MM.1S (cell line): ENCODE data around the gene BCL11B.

ENCODE experiments used
- EZH2phosphoT487 ChIP-seq: fragments of 300-600 bp; sonication (generic); IDR thresholded peaks from 2 replicates; pipeline ENCODE4 v1.6.1; 2018; ENCODE audit warnings: antibody characterized with exemption, low read length
- TF ChIP-seq, protein P1 (sequence below): fragments of 300-600 bp; sonication (generic); IDR thresholded peaks from 2 replicates; pipeline ENCODE4 v1.5.1; 2016; ENCODE audit warnings: antibody characterized with exemption, low read length, mixed read lengths

GRCh38 chr14:99198746-99199502 is 73.1 kb downstream of the BCL11B start:
- TF ChIP-seq, protein P1, sequence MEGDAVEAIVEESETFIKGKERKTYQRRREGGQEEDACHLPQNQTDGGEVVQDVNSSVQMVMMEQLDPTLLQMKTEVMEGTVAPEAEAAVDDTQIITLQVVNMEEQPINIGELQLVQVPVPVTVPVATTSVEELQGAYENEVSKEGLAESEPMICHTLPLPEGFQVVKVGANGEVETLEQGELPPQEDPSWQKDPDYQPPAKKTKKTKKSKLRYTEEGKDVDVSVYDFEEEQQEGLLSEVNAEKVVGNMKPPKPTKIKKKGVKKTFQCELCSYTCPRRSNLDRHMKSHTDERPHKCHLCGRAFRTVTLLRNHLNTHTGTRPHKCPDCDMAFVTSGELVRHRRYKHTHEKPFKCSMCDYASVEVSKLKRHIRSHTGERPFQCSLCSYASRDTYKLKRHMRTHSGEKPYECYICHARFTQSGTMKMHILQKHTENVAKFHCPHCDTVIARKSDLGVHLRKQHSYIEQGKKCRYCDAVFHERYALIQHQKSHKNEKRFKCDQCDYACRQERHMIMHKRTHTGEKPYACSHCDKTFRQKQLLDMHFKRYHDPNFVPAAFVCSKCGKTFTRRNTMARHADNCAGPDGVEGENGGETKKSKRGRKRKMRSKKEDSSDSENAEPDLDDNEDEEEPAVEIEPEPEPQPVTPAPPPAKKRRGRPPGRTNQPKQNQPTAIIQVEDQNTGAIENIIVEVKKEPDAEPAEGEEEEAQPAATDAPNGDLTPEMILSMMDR, result no peak
- no peak for TF ChIP-seq EZH2phosphoT487
